Measurements from ENCODE around the gene NFU1. TPM values are rescaled to one million over a fixed set of nuclear protein-coding genes. Genes with fewer than 3 reads are reported as not detected.
A peak's percentile ranks its signal among the peaks of the same experiment; 100 is the strongest.

The NFU1 gene
- total and polyA plus RNA-seq, 2 experiments from 2014 or later, result 82.6 to 131 TPM

- no peak overlapping the region for H3K4me3 ChIP-seq
- H3K27ac ChIP-seq, result no peak overlapping the region
- no peaks in the 10 kb centered on the region for H3K36me3 ChIP-seq
- no peaks in the 10 kb centered on the region for H3K9me3 ChIP-seq (ENCODE audit: low read depth)
- peak in 1 of 2 donors; percentile 22 for DNase-seq (ENCODE audit: low read depth in 1 of 2, low spot score in 1 of 2)
- no peak for TF ChIP-seq CTCF (IDR thresholded peaks at IDR 0.05; ENCODE audit: low read depth, low read length)
- no peaks in the 10 kb centered on the region for H3K27me3 ChIP-seq
- H3K4me1 ChIP-seq (ENCODE audit: low read depth), result peaks cover 9% of the 10 kb centered on the region
Observed at GRCh38 chr2:69384618-69385081, 52.6 kb downstream of the NFU1 start.

GRCh38 chr2:69383176-69383812, 53.9 kb downstream of the NFU1 start:
- TF ChIP-seq CTCF (IDR thresholded peaks at IDR 0.05; ENCODE audit: low read depth, low read length), result no peak
- Histone ChIP-seq H3K27ac (no peak overlapping the region), H3K27me3 (no peaks in the 10 kb centered on the region), H3K4me3 (no peak overlapping the region), H3K4me1 (ENCODE audit: low read depth) (peaks cover 4% of the 10 kb centered on the region), H3K36me3 (no peaks in the 10 kb centered on the region), H3K9me3 (ENCODE audit: low read depth) (no peaks in the 10 kb centered on the region)
- no peak for DNase-seq (ENCODE audit: low read depth in 1 of 2, low spot score in 1 of 2)

- H3K36me3 ChIP-seq, result no peaks in the 10 kb centered on the region
- no peaks in the 10 kb centered on the region for H3K4me1 ChIP-seq (ENCODE audit: low read depth)
- no peak for DNase-seq (ENCODE audit: low read depth in 1 of 2, low spot score in 1 of 2)
- H3K4me3 ChIP-seq, result no peak overlapping the region
- peak overlapping the region; percentile 11 for H3K27ac ChIP-seq
- H3K27me3 ChIP-seq, result no peaks in the 10 kb centered on the region
- no peak for TF ChIP-seq CTCF (IDR thresholded peaks at IDR 0.05; ENCODE audit: low read depth, low read length)
- no peaks in the 10 kb centered on the region for H3K9me3 ChIP-seq (ENCODE audit: low read depth)
Observed at GRCh38 chr2:69382547-69382946, 54.7 kb downstream of the NFU1 start.

- Histone ChIP-seq H3K4me1 (ENCODE audit: low read depth) (no peaks in the 10 kb centered on the region), H3K9me3 (ENCODE audit: low read depth) (no peaks in the 10 kb centered on the region), H3K4me3 (no peak overlapping the region), H3K27me3 (no peaks in the 10 kb centered on the region), H3K36me3 (no peaks in the 10 kb centered on the region), H3K27ac (no peak overlapping the region)
- TF ChIP-seq CTCF (IDR thresholded peaks at IDR 0.05; ENCODE audit: low read depth, low read length), result no peak
- peak in 1 of 2 donors; percentile 64 for DNase-seq (ENCODE audit: low read depth in 1 of 2, low spot score in 1 of 2)
Observed at GRCh38 chr2:69381337-69381737, 55.9 kb downstream of the NFU1 start.

- H3K27me3 ChIP-seq, result no peaks in the 10 kb centered on the region
- H3K9me3 ChIP-seq (ENCODE audit: low read depth), result no peaks in the 10 kb centered on the region
- no peak overlapping the region for H3K4me3 ChIP-seq
- TF ChIP-seq CTCF (IDR thresholded peaks at IDR 0.05; ENCODE audit: low read depth, low read length), result no peak
- H3K36me3 ChIP-seq, result no peaks in the 10 kb centered on the region
- peak in 1 of 2 donors; percentile 41 for DNase-seq (ENCODE audit: low read depth in 1 of 2, low spot score in 1 of 2)
- no peak overlapping the region for H3K27ac ChIP-seq
- no peaks in the 10 kb centered on the region for H3K4me1 ChIP-seq (ENCODE audit: low read depth)
Observed at GRCh38 chr2:69380072-69380917, 56.9 kb downstream of the NFU1 start.
